DMS114 treated with DMSO at 0.1 percent for 48 hours (cell line): ENCODE measurements around the gene KLHDC7B.

Experiments
- DNase-seq: peaks from one replicate; lab custom pipeline; 2025; ENCODE audit not compliant: unreplicated experiment; lab: John Stamatoyannopoulos, UW

Gene KLHDC7B

GRCh38 chr22:50585238-50585637, 39.5 kb downstream of the KLHDC7B start:
- no peak for DNase-seq

- DNase-seq, result no peak
These were observed 40.1 kb downstream of the KLHDC7B start for GRCh38 chr22:50585781-50586180.

GRCh38 chr22:50586416-50586815, 40.7 kb downstream of the KLHDC7B start:
- DNase-seq, result no peak

GRCh38 chr22:50587407-50587806, 41.7 kb downstream of the KLHDC7B start:
- no peak for DNase-seq

DNA sequence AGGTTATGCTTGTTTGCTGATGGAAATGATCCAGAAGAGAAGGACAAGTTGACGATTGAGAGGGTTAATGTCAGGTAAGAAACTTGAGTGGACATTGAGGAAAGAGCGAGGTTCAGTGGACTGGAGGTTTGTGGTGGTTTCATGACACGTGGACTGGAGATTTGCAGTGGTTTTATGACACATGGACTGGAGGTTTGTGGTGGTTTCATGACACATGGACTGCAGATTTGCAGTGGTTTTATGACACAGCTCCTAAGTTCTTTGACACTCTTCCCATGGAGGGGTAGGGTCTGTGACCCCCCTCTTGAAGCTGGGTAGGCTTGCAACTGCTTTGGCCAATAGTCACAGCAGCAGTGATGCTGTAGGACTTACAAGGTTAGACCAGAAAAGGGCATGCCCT, 49.5 kb downstream of the KLHDC7B start:
- DNase-seq, result no peak

- DNase-seq, result no peak
These were observed 51.4 kb downstream of the KLHDC7B start for GRCh38 chr22:50597097-50597496.

DNA sequence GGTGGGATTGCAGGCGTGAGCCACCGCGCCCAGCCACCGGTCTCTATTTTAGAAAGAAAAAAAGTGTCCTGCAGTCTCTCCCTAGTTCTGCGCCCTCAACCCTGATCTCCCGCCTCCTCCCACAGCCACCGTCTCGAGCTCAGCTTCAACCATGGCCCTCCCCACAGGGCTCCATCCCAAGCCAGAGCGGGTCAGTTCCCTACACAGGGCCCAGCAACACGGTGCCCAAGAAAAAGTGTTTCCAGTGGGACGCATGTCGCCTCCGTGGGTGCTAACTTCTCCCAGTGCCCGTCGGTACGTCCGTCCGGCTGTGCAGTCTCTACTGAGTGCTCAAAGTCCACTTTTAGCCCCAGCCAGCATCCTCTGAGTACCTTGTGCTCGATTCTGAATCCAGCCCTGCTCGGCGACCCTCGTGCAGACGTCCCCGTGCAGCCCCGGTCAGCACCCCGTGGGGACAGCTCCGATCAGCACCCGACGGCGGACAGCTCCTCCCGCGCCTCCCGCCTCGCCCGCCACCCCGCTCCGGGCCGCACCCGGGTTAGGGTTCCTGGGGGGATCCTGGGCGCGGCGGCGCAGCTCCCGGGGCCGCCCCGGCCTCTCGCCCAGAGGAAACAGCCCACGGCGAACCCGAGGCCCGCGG, 54.2 kb downstream of the KLHDC7B start:
- DNase-seq, result no peak

GRCh38 chr22:50600538-50600937, 54.8 kb downstream of the KLHDC7B start, which contains the start of gene MAPK8IP2:
MAPK8IP2 (plus strand) TSS chr22:50600793; CDS start chr22:50600819, 26 bp downstream.
- no peak for DNase-seq
